Parathyroid adenoma (tissue), 2 donors: ENCODE results near the gene NMRK2.

Source experiments
- H2AFZ ChIP-seq: fragments of 300-600 bp; sonication (generic); one replicate; pipeline ENCODE4 v1.7.0; 2017; ENCODE audit warnings: antibody characterized with exemption, mild to moderate bottlenecking
- H3K27ac ChIP-seq: fragments of 300-600 bp; sonication (generic); one replicate; pipeline ENCODE4 v1.7.0; 2017
- H3K27me3 ChIP-seq: fragments of 300-600 bp; sonication (generic); one replicate; pipeline ENCODE4 v1.7.0; 2017; ENCODE audit warnings: low read length; ENCODE audit not compliant: control insufficient read depth, insufficient read depth
- H3K36me3 ChIP-seq: fragments of 300-600 bp; sonication (generic); one replicate; pipeline ENCODE4 v1.7.0; 2017; ENCODE audit warnings: low read length; ENCODE audit not compliant: control insufficient read depth, insufficient read depth
- H3K4me1 ChIP-seq: fragments of 300-600 bp; sonication (generic); one replicate; pipeline ENCODE4 v1.7.0; 2017; ENCODE audit warnings: control low read depth
- H3K4me2 ChIP-seq: fragments of 300-600 bp; sonication (generic); one replicate; pipeline ENCODE4 v1.7.0; 2017; ENCODE audit warnings: low read length
- H3K4me3 ChIP-seq: fragments of 300-600 bp; sonication (generic); one replicate; pipeline ENCODE4 v1.7.0; 2017; ENCODE audit warnings: low read depth, low read length
- H3K79me2 ChIP-seq: fragments of 300-600 bp; sonication (generic); one replicate; pipeline ENCODE4 v1.7.0; 2017; ENCODE audit warnings: control low read depth
- H3K9ac ChIP-seq: fragments of 300-600 bp; sonication (generic); one replicate; pipeline ENCODE4 v1.7.0; 2017; ENCODE audit warnings: mild to moderate bottlenecking
- H3K9me3 ChIP-seq: fragments of 300-600 bp; sonication (generic); one replicate; pipeline ENCODE4 v1.7.0; 2017; ENCODE audit warnings: low read length; ENCODE audit not compliant: control insufficient read depth
- CTCF ChIP-seq: fragments of 300-600 bp; sonication (generic); IDR thresholded peaks from one replicate; pipeline ENCODE4 v1.7.0; 2017; ENCODE audit warnings: antibody characterized with exemption, mild to moderate bottlenecking
- donor health status: primary hyperparathyroidism.

The NMRK2 gene

GRCh38 chr19:3968556-3969434 is 35.9 kb downstream of the NMRK2 start:
- Histone ChIP-seq H3K4me2 (peak overlapping the region; percentile 37), H3K9me3 (no peaks in the 10 kb centered on the region), H3K27ac (peak overlapping the region; percentile 86), H3K79me2 (peaks cover 26% of the 10 kb centered on the region), H3K4me3 (no peak overlapping the region), H2AFZ (no peak overlapping the region), H3K9ac (no peak overlapping the region), H3K4me1 (peaks cover 16% of the 10 kb centered on the region), H3K27me3 (no peaks in the 10 kb centered on the region), H3K36me3 (no peaks in the 10 kb centered on the region)
- no peak for TF ChIP-seq CTCF

- Histone ChIP-seq H3K27ac (peak overlapping the region; percentile 86), H3K4me1 (peaks cover 16% of the 10 kb centered on the region), H3K9ac (no peak overlapping the region), H3K4me2 (peak overlapping the region; percentile 90), H3K4me3 (peak overlapping the region; percentile 97), H3K79me2 (peaks cover 26% of the 10 kb centered on the region), H3K9me3 (no peaks in the 10 kb centered on the region), H3K27me3 (no peaks in the 10 kb centered on the region), H3K36me3 (no peaks in the 10 kb centered on the region), H2AFZ (no peak overlapping the region)
- no peak for TF ChIP-seq CTCF
These were observed 36.8 kb downstream of the NMRK2 start for GRCh38 chr19:3969435-3970312.

- H3K27me3 ChIP-seq, result no peaks in the 10 kb centered on the region
- H2AFZ ChIP-seq, result peak overlapping the region; percentile 83
- H3K4me2 ChIP-seq, result peak overlapping the region; percentile 90
- peak overlapping the region; percentile 97 for H3K4me3 ChIP-seq
- H3K9me3 ChIP-seq, result no peaks in the 10 kb centered on the region
- H3K36me3 ChIP-seq, result no peaks in the 10 kb centered on the region
- TF ChIP-seq CTCF, result no peak
- H3K4me1 ChIP-seq, result peaks cover 16% of the 10 kb centered on the region
- H3K79me2 ChIP-seq, result peaks cover 26% of the 10 kb centered on the region
- H3K27ac ChIP-seq, result peak overlapping the region; percentile 86
- H3K9ac ChIP-seq, result peak overlapping the region; percentile 99
These were observed 37.5 kb downstream of the NMRK2 start for GRCh38 chr19:3970313-3970807.

- Histone ChIP-seq H3K9me3 (no peaks in the 10 kb centered on the region), H3K79me2 (peaks cover 20% of the 10 kb centered on the region), H2AFZ (peak within 1 kb of the TSS; percentile 87), H3K9ac (peak within 1 kb of the TSS; percentile 99), H3K4me2 (peak within 1 kb of the TSS; percentile 90), H3K36me3 (no peaks in the 10 kb centered on the region), H3K27me3 (no peaks in the 10 kb centered on the region), H3K4me3 (peak within 1 kb of the TSS; percentile 97), H3K4me1 (peaks cover 16% of the 10 kb centered on the region), H3K27ac (peak within 1 kb of the TSS; percentile 86)
- TF ChIP-seq CTCF, result no peak
These were observed 38.1 kb downstream of the NMRK2 start, which contains the start of gene DAPK3 for GRCh38 chr19:3970808-3971598. Gene DAPK3, minus strand, starts transcription at chr19:3971099. Its CDS starts 1,364 bp downstream, at chr19:3969735.
